IMR-90 (cell line): ENCODE measurements around the gene RPL19. TPM values are rescaled to one million over a fixed set of nuclear protein-coding genes. Genes with fewer than 3 reads are reported as not detected.
A peak's percentile ranks its signal among the peaks of the same experiment; 100 is the strongest.

Source experiments
- ATAC-seq: fragments of 200-7000 bp; cut with Tn5 transposase; 2 replicates; pipeline ENCODE4 v1.9.1; 2020; ENCODE audit warnings: low read depth, mild to moderate bottlenecking, moderate library complexity
- BruUV-seq: library from RNA; stranded (reverse); fragments of 400-500 nt; replicated peaks from 2 replicates; lab custom pipeline; 2021; lab: Mats Ljungman, UMichigan
- CTCF ChIA-PET: fragments of 300-600 bp; formaldehyde crosslinking; extraction: SDS; loops from one replicate; lab custom pipeline; 2021; ENCODE audit warnings: antibody characterized with exemption; lab: Yijun Ruan, JAX
- POLR2A ChIA-PET: fragments of 300-600 bp; sonication (Branson Sonifier 250); formaldehyde crosslinking; loops from one replicate; lab custom pipeline; 2022; ENCODE audit warnings: antibody characterized with exemption; ENCODE audit not compliant: unreplicated experiment; lab: Charles Lee
- DNase-seq: peaks from one replicate; pipeline ENCODE4 v3.0.0; 2013
- H2AFZ ChIP-seq: replicated peaks from 2 replicates; pipeline ENCODE3; 2013; ENCODE audit warnings: low read length, mild to moderate bottlenecking; ENCODE audit not compliant: poor library complexity
- H2AK5ac ChIP-seq: 2 replicates; pipeline ENCODE4 v1.6.1; 2013; ENCODE audit warnings: low read depth, low read length, inconsistent platforms
- H2AK9ac ChIP-seq: replicated peaks from 2 replicates; pipeline ENCODE3; 2013; ENCODE audit warnings: mild to moderate bottlenecking, low read depth, low read length, moderate library complexity; ENCODE audit not compliant: poor library complexity
- H2BK120ac ChIP-seq: 2 replicates; pipeline ENCODE4 v1.6.1; 2013; ENCODE audit warnings: low read depth, low read length, inconsistent platforms
- H2BK15ac ChIP-seq: 3 replicates; pipeline ENCODE4 v1.6.1; 2013; ENCODE audit warnings: low read depth, low read length, inconsistent platforms
- H2BK20ac ChIP-seq: 2 replicates; pipeline ENCODE4 v1.6.1; 2013; ENCODE audit warnings: low read depth, mild to moderate bottlenecking, inconsistent platforms, low read length, moderate library complexity
- H2BK5ac ChIP-seq: 2 replicates; pipeline ENCODE4 v1.6.1; 2013; ENCODE audit warnings: mild to moderate bottlenecking, low read depth, low read length, inconsistent platforms; ENCODE audit not compliant: poor library complexity, severe bottlenecking
- H3K14ac ChIP-seq: replicated peaks from 2 replicates; pipeline ENCODE4 v1.6.1; 2013; ENCODE audit warnings: low read depth, low read length, inconsistent platforms
- H3K18ac ChIP-seq: 2 replicates; pipeline ENCODE4 v1.6.1; 2013; ENCODE audit warnings: low read depth, low read length, control low read depth
- H3K23ac ChIP-seq: 2 replicates; pipeline ENCODE4 v1.6.1; 2013; ENCODE audit warnings: low read depth, low read length, inconsistent platforms
- H3K27ac ChIP-seq: 2 replicates; pipeline ENCODE4 v1.5.1; 2013; ENCODE audit warnings: mild to moderate bottlenecking, control low read depth, low read length; ENCODE audit not compliant: insufficient read depth
- H3K27me3 ChIP-seq: 2 replicates; pipeline ENCODE4 v1.6.1; 2013; ENCODE audit warnings: low read length; ENCODE audit not compliant: control insufficient read depth, insufficient read depth
- H3K36me3 ChIP-seq: 2 replicates; pipeline ENCODE4 v1.6.1; 2013; ENCODE audit warnings: low read length, mixed read lengths; ENCODE audit not compliant: control insufficient read depth, insufficient read depth
- H3K4ac ChIP-seq: 2 replicates; pipeline ENCODE4 v1.6.1; 2013; ENCODE audit warnings: low read depth, low read length, inconsistent platforms
- H3K4me1 ChIP-seq: 2 replicates; pipeline ENCODE4 v1.6.1; 2013; ENCODE audit warnings: low read length, mixed read lengths; ENCODE audit not compliant: control insufficient read depth, insufficient read depth
- H3K4me2 ChIP-seq: 2 replicates; pipeline ENCODE4 v1.6.1; 2013; ENCODE audit warnings: low read depth, mild to moderate bottlenecking, control low read depth, low read length, moderate library complexity
- H3K4me3 ChIP-seq: 2 replicates; pipeline ENCODE4 v1.5.1; 2013; ENCODE audit warnings: low read depth, mild to moderate bottlenecking, control low read depth, low read length, moderate library complexity; ENCODE audit not compliant: insufficient read depth
- H3K56ac ChIP-seq: 2 replicates; pipeline ENCODE4 v1.6.1; 2013; ENCODE audit warnings: low read length, inconsistent platforms; ENCODE audit not compliant: insufficient read depth; ENCODE audit errors: extremely low read depth
- H3K79me1 ChIP-seq, 2 experiments: 2 replicates each; pipeline ENCODE4 v1.6.1; 2013; ENCODE audit warnings: low read length in 2 of 2, inconsistent platforms in 1 of 2, low read depth in 1 of 2
- H3K9ac ChIP-seq: 2 replicates; pipeline ENCODE4 v1.6.1; 2013; ENCODE audit warnings: low read depth, low read length, control low read depth
- H3K9me1 ChIP-seq: 2 replicates; pipeline ENCODE4 v1.6.1; 2013; ENCODE audit warnings: low read length, inconsistent platforms; ENCODE audit not compliant: insufficient read depth
- H3K9me3 ChIP-seq: 2 replicates; pipeline ENCODE4 v1.6.1; 2013; ENCODE audit warnings: low read length; ENCODE audit not compliant: control insufficient read depth, insufficient read depth
- H4K20me1 ChIP-seq: 2 replicates; pipeline ENCODE4 v1.6.1; 2013; ENCODE audit warnings: low read length, inconsistent platforms; ENCODE audit not compliant: insufficient read depth
- H4K5ac ChIP-seq: 2 replicates; pipeline ENCODE4 v1.6.1; 2013; ENCODE audit warnings: mild to moderate bottlenecking, low read depth, low read length, control low read depth
- H4K8ac ChIP-seq, 2 experiments: 2 replicates each; pipeline ENCODE4 v1.6.1; 2013; ENCODE audit warnings: low read depth in 2 of 2, low read length in 2 of 2, control low read depth in 1 of 2, inconsistent platforms in 1 of 2
- H4K91ac ChIP-seq: 2 replicates; pipeline ENCODE4 v1.6.1; 2013; ENCODE audit warnings: low read depth, low read length, inconsistent platforms; ENCODE audit not compliant: insufficient read depth
- CTCF ChIP-seq: conservative IDR thresholded peaks from 2 replicates; pipeline ENCODE4 v1.5.1; 2012; ENCODE audit warnings: mild to moderate bottlenecking, low read depth, low read length, improper control_type of control experiment
- POLR2A ChIP-seq: IDR thresholded peaks from 2 replicates; pipeline ENCODE4 v1.6.1; 2012; ENCODE audit warnings: mild to moderate bottlenecking, low read depth, low read length
- RAD21 ChIP-seq: IDR thresholded peaks from 2 replicates; pipeline ENCODE4 v1.6.1; 2012; ENCODE audit warnings: low read length, improper control_type of control experiment
- SMC3 ChIP-seq: fragments of 150-350 bp; IDR thresholded peaks from 2 replicates; pipeline ENCODE4 v1.6.1; 2016; ENCODE audit warnings: low read depth, mild to moderate bottlenecking, antibody characterized with exemption, low read length, moderate library complexity
- WGBS, 2 experiments: methylation state at CpG; one replicate each; pipeline versions ENCODE4 v1.1.5 to v1.1.7; 2013; ENCODE audit warnings: missing lambda C conversion rate in 2 of 2; ENCODE audit not compliant: insufficient read length in 1 of 2; ENCODE audit errors: extremely low coverage in 2 of 2; 5-methylcytosine and 5-hydroxymethylcytosine counted together
- dilution Hi-C: fragments of 300-500 bp; cut with HindIII; formaldehyde crosslinking; loops from one replicate; pipeline ENCODE4 v1.14.3; 2018; ENCODE audit warnings: low sequenced_read_pairs; ENCODE audit not compliant: unreplicated experiment
- in situ Hi-C: fragments of 300-500 bp; cut with MboI; formaldehyde crosslinking; loops from 3 replicates; pipeline ENCODE4 v1.14.3; 2019; ENCODE audit warnings: low sequenced_read_pairs, inconsistent platforms, mixed read lengths
- intact Hi-C: fragments of 100-400 bp; cut with micrococcal nuclease; formaldehyde crosslinking; loops from 2 replicates; pipeline ENCODE4 v1.10.0; 2022
- polyA plus RNA-seq, 3 experiments: library from polyadenylated mRNA; depleted of rRNA; stranded (reverse); fragments of >200 nt; gene quantifications; 2 replicates each; pipeline ENCODE4 v1.2.3, GENCODE V29; 2012; ENCODE audit warnings: low replicate concordance in 1 of 3
- total RNA-seq: library from RNA; depleted of rRNA; stranded (reverse); fragments of >200 nt; gene quantifications from 2 replicates; pipeline ENCODE4 v1.2.3, GENCODE V29; 2012

Gene RPL19
- total and polyA plus RNA-seq, 2 of the 4 experiments (the other 2 are of a cell fraction), result 2,101 to 2,466 TPM

DNA sequence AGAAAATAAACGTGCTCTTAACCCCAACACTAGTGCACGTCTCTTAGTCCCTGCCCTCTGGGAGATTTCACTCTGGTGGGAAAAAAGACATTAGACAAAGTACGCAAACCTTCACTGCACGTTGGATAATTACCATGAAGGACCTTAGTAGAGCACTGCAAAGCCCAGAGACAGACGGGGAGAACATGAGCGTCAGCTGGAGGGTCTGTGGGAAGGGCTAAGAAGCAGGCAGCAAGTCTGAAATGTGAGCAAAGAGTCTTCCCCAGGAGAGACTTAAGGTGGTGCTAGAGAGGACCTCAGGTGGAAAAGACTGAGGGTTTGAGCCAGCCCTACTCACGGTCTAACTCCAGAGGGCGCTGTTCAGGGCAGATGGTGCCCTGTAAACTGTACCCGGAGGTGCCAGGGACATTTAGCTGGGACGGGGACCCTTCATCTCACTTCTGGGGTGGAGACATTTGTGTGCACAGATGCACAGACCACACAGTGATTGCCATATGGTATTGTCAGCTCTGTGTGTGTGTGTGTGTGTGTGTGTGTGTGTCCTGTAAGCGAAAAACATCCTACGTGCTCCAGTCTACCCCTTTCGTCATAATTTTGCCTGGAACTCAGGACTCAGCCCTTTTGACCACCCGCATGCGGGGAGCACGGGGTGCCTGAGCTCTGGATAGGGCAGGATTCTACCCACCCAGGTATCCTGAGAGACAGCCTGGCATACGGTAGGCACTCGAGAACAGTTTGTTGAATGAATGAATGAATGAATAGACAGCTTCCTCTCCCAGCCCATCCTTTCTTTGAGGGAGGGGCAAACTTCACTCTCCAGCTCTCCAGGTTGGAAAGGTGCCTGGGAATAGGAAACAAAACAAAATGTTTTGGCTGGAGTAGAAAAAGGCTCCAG, 35.7 kb downstream of the RPL19 start:
- H3K56ac ChIP-seq, result no peak overlapping the region
- ATAC-seq (peak; percentile 21; the same call in 1 of the 2 replicates), DNase-seq (peak; percentile 57)
- POLR2A ChIA-PET, result interaction anchor here (0.6 kb wide), 1 partner anchor 86 kb away, joined by 11 read pairs; no protein-coding TSS in a partner anchor
- no peak overlapping the region for H3K27ac ChIP-seq
- CTCF ChIA-PET, result interaction anchor here (0.6 to 1.5 kb wide), 11 partner anchors 9 to 362 kb away, joined by 3 to 7 read pairs (median 3); no protein-coding TSS in a partner anchor
- H3K4me3 ChIP-seq, result no peak overlapping the region
- 0% methylated on average over 2 of the region's 18 CpGs; no CpG with 5 or more reads in 1 of the 2 experiments for WGBS, 2 experiments
- intact Hi-C loops (loop anchor here (10.0 kb wide), 1 partner anchor 171 kb away; no protein-coding TSS in a partner anchor), in situ Hi-C loops (no loop called here), dilution Hi-C loops (no loop called here)
- H3K9me3 ChIP-seq, result no peaks in the 10 kb centered on the region
- H3K18ac ChIP-seq, result no peak overlapping the region
- peaks cover 7% of the 10 kb centered on the region for H3K27me3 ChIP-seq
- H4K5ac ChIP-seq, result no peak overlapping the region
- peaks cover 3% of the 10 kb centered on the region; the same call in 1 of the 2 replicates for H3K4me1 ChIP-seq
- no peak overlapping the region for H2BK15ac ChIP-seq
- H2AK9ac ChIP-seq, result no peak overlapping the region
- TF ChIP-seq SMC3, result peak; percentile 46
- TF ChIP-seq CTCF, result peak; percentile 88
- TF ChIP-seq POLR2A, result no peak
- peak; percentile 26 for TF ChIP-seq RAD21
- H2BK20ac ChIP-seq, result no peak overlapping the region
- H3K9ac ChIP-seq, result no peak overlapping the region
- no peak overlapping the region for H2AK5ac ChIP-seq
- no peak overlapping the region for H2BK120ac ChIP-seq
- no peak overlapping the region for H2AFZ ChIP-seq
- H3K9me1 ChIP-seq, result no peaks in the 10 kb centered on the region
- no peak overlapping the region for H4K91ac ChIP-seq
- no peak overlapping the region for H4K8ac ChIP-seq
- no peaks in the 10 kb centered on the region for H3K36me3 ChIP-seq
- no peak overlapping the region for H3K4ac ChIP-seq
- H4K20me1 ChIP-seq, result no peaks in the 10 kb centered on the region
- no peak overlapping the region for H3K4me2 ChIP-seq
- H3K14ac ChIP-seq, result no peak overlapping the region
- BruUV-seq, result no TSS peak
- no peak overlapping the region for H2BK5ac ChIP-seq
- no peaks in the 10 kb centered on the region for H3K79me1 ChIP-seq
- H3K23ac ChIP-seq, result no peak overlapping the region
